Stimulated activated memory B cell treated with anti-CD40 and anti-IgM and Interleukin-4, amounts not matched to agents 10 μg/mL and 1 μg/mL and 100 μg/mL, for 72 hours (primary cell): Measurements from ENCODE around the gene ZNF763.
"Not testable (repeated sequence)": the region's sequence is repeated elsewhere in the genome, so short reads cannot be mapped to it uniquely, and the experiment has no call there.

Experiments
- ATAC-seq: fragments of 150-1000 bp; cut with Tn5 transposase; 2 replicates; pipeline ENCODE4 v1.10.0; 2021
- H3K27ac Mint-ChIP-seq: one replicate; pipeline ENCODE4 v1.8.0; 2022; ENCODE audit warnings: mild to moderate bottlenecking, mixed read lengths
- H3K27me3 Mint-ChIP-seq: one replicate; pipeline ENCODE4 v1.8.0; 2022; ENCODE audit warnings: mixed read lengths
- H3K36me3 Mint-ChIP-seq: one replicate; pipeline ENCODE4 v1.8.0; 2022; ENCODE audit warnings: mixed read lengths
- H3K4me1 Mint-ChIP-seq: one replicate; pipeline ENCODE4 v1.8.0; 2022; ENCODE audit warnings: mixed read lengths
- H3K4me3 Mint-ChIP-seq: one replicate; pipeline ENCODE4 v1.8.0; 2022; ENCODE audit warnings: mild to moderate bottlenecking, moderate library complexity, mixed read lengths
- H3K9me3 Mint-ChIP-seq: one replicate; pipeline ENCODE4 v1.8.0; 2022; ENCODE audit warnings: mixed read lengths

Gene ZNF763

DNA sequence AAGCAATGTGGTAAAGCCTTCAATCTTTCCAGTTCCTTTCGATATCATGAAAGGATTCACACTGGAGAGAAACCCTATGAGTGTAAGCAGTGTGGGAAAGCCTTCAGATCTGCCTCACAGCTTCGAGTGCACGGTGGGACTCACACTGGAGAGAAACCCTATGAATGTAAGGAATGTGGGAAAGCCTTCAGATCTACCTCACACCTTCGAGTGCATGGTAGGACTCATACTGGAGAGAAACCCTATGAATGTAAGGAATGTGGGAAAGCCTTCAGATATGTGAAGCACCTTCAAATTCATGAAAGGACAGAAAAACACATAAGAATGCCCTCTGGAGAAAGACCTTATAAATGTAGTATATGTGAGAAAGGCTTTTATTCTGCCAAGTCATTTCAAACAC lies 15.6 kb upstream of the ZNF763 start:
- H3K4me1 Mint-ChIP-seq = no peaks in the 10 kb centered on the region
- peaks cover 92% of the 10 kb centered on the region for H3K36me3 Mint-ChIP-seq
- H3K9me3 Mint-ChIP-seq = peaks cover 34% of the 10 kb centered on the region
- no peak for ATAC-seq
- H3K4me3 Mint-ChIP-seq = no peak overlapping the region
- H3K27ac Mint-ChIP-seq = no peak overlapping the region
- H3K27me3 Mint-ChIP-seq = no peaks in the 10 kb centered on the region

DNA sequence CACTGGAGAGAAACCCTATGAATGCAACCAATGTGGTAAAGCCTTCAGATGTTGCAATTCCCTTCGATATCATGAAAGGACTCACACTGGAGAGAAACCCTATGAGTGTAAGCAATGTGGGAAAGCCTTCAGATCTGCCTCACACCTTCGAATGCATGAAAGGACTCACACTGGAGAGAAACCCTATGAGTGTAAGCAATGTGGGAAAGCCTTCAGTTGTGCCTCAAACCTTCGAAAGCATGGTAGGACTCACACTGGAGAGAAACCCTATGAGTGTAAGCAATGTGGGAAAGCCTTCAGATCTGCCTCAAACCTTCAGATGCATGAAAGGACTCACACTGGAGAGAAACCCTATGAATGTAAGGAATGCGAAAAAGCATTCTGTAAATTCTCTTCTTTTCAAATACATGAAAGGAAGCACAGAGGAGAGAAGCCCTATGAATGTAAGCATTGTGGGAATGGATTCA lies 15.2 kb upstream of the ZNF763 start:
- H3K9me3 Mint-ChIP-seq = peaks cover 35% of the 10 kb centered on the region
- not testable (repeated sequence) for H3K27me3 Mint-ChIP-seq, ATAC-seq, H3K4me1 Mint-ChIP-seq, H3K27ac Mint-ChIP-seq, H3K4me3 Mint-ChIP-seq
- H3K36me3 Mint-ChIP-seq = peaks cover 88% of the 10 kb centered on the region

DNA sequence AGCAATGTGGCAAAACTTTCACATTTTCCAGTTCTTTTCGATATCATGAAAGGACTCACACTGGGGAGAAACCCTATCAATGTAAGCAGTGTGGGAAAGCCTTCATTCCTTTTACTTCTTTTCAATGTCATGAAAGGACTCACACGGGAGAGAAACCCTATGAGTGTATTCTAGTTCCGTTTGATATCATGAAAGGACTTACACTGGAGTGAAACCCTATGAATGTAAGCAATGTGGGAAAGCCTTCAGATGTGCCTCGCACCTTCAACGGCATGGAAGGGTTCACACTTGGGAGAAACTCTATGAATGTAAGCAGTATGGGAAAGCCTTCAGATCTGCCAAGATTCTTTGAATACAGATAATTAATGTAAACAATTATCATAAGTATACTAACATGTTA lies 14.5 kb upstream of the ZNF763 start:
- H3K4me3 Mint-ChIP-seq = no peak overlapping the region
- H3K9me3 Mint-ChIP-seq = peaks cover 34% of the 10 kb centered on the region
- no peaks in the 10 kb centered on the region for H3K27me3 Mint-ChIP-seq
- no peaks in the 10 kb centered on the region for H3K4me1 Mint-ChIP-seq
- peaks cover 84% of the 10 kb centered on the region for H3K36me3 Mint-ChIP-seq
- H3K27ac Mint-ChIP-seq = no peak overlapping the region
- no peak for ATAC-seq

DNA sequence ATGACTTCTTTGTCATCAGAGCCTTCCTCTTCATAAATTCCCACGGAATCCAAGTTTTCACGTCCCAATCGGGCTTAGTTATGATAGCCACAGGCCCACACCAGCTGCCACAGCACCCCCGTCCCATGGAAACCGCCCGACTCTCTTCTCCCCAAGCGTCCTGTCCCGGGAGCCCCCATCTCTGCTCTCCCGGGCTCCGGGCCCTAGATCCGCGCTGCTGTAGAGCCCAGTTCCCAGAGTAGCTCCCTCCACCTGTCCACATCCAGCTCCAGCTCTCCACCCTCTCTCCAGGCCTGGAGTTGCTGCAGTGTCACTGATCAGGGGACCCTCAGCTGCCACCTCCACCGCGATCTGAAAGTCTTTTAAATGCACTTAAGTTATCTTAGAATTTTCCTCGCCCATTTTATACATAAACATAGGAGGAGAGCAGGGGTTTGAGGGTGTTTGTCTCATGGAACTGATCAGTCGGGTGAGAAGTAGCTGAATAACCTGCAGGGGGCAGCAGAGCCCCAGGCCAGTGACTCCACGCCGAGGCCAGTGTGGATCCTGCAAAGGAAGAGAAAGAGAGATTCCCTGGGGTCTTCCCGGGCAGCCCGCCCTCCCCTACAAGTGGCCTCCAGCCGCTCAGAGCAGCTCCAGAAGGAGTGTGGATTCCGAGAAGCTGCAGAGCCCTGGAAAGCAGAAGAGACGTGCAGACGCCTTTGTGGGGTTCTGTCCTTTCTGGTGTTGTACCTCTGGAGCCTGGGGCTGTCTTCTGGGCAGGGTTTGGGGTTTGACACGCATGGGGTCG lies 1.1 kb upstream of the ZNF763 start:
- Mint-ChIP-seq H3K27me3 (no peaks in the 10 kb centered on the region), H3K36me3 (no peaks in the 10 kb centered on the region), H3K27ac (peak overlapping the region; percentile 88), H3K4me3 (peak overlapping the region; percentile 94), H3K4me1 (peaks cover 33% of the 10 kb centered on the region), H3K9me3 (no peaks in the 10 kb centered on the region)
- peak; percentile 69 for ATAC-seq

DNA sequence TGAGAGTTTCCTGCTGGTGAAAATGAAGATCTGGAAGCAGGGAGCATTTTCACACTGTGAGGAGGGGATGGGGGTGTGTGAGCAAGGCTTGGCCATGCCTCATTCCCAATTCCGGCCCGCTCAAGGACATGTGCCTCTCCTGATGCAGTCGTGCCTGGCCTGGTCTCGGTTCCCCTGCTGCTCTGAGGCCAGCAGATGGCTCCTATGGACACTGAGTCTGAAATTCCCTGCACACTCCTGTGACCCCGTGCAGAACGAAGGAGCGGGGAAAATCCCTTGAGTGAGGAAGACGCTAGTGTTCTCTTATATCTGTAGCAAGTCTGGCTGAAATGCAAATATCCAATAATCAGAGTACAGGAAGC lies 363 bp upstream of the ZNF763 start:
- H3K27ac Mint-ChIP-seq = peak overlapping the region; percentile 88
- H3K4me3 Mint-ChIP-seq = peak overlapping the region; percentile 94
- no peaks in the 10 kb centered on the region for H3K27me3 Mint-ChIP-seq
- peaks cover 33% of the 10 kb centered on the region for H3K4me1 Mint-ChIP-seq
- no peak for ATAC-seq
- no peaks in the 10 kb centered on the region for H3K9me3 Mint-ChIP-seq
- peaks cover under 1% of the 10 kb centered on the region for H3K36me3 Mint-ChIP-seq

DNA sequence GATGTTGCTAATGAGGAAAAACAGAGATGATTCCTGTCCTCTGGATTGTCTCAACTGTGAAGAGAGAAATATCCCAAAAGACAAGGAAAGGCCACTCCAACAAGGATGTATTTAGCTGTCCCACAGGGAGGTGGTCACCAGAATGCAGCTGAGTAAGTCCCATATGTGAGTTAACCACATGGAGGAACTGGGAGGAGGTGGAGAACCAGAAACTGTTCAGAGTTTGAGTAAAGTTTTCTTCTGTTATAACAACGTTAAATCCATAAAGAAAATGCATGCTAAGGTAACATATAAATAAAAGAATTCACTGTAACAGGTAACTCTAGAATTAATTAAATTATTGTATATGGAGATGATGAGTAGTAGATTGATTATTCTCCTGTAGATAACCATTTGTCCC lies 5.3 kb downstream of the ZNF763 start:
- no peak for ATAC-seq
- H3K27ac Mint-ChIP-seq = no peak overlapping the region
- H3K27me3 Mint-ChIP-seq = no peaks in the 10 kb centered on the region
- no peak overlapping the region for H3K4me3 Mint-ChIP-seq
- H3K9me3 Mint-ChIP-seq = peaks cover 10% of the 10 kb centered on the region
- peaks cover 34% of the 10 kb centered on the region for H3K4me1 Mint-ChIP-seq
- H3K36me3 Mint-ChIP-seq = peaks cover 27% of the 10 kb centered on the region

DNA sequence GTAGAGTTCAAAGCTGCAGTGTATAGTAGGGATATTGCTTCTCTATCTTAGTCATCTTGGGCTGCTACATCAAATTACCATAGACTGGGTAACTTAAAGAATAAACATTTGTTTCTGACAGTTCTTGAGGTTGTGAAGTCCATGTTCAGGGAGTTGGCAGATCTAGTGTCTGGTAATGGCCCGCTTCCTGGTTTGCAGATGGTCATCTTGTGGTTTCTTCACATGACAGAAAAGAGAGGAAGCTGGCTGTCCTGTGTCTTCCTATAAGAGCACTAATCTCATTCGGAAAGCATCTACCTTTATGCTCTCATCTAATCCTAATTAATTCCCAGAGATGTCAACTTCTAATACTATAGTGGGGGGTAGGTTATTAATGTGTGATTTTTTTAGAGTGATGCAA lies 6.2 kb downstream of the ZNF763 start:
- H3K4me1 Mint-ChIP-seq = peaks cover 26% of the 10 kb centered on the region
- H3K27me3 Mint-ChIP-seq = no peaks in the 10 kb centered on the region
- H3K27ac Mint-ChIP-seq = no peak overlapping the region
- peaks cover 36% of the 10 kb centered on the region for H3K36me3 Mint-ChIP-seq
- H3K4me3 Mint-ChIP-seq = no peak overlapping the region
- ATAC-seq = no peak
- peaks cover 10% of the 10 kb centered on the region for H3K9me3 Mint-ChIP-seq

DNA sequence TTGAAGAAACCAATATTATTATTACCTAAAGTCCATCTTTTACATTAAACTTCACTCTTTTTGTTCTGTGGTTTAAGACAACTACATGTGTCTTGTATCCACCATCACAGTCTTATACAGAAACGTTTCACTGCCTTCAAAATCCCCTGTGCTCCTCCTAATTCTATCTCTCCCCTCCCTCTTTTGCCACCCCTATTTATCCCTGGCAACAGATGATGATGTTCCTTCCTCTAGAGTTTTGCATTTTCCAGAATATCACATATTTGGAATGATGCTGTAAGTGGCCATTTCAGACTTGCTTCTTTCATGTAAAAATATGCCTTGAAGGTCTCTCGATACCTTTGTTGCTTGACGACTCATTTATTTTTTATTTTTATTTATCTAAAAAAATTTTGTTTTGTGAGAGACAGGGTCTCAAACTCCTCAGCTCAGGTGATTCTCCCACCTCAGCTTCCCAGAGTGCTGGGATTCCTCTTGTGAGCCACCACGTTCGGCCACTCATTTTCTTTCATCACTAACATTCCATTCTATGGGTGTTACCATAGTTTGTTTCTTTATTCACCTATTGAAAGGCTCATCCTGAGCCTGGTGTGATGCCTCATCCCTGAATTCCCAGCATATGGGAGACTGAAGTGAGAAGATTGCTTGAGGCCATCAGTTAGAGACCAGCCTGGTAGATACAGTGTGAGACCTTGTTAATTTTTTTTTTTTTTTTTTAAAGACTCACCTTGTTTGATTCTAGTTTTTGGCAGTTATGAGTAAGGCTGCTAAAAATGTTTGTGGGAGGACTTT lies 8.4 kb downstream of the ZNF763 start:
- Mint-ChIP-seq H3K9me3 (peaks cover 13% of the 10 kb centered on the region), H3K27me3 (no peaks in the 10 kb centered on the region), H3K4me1 (peaks cover 17% of the 10 kb centered on the region), H3K36me3 (peaks cover 54% of the 10 kb centered on the region), H3K27ac (no peak overlapping the region), H3K4me3 (no peak overlapping the region)
- no peak for ATAC-seq

DNA sequence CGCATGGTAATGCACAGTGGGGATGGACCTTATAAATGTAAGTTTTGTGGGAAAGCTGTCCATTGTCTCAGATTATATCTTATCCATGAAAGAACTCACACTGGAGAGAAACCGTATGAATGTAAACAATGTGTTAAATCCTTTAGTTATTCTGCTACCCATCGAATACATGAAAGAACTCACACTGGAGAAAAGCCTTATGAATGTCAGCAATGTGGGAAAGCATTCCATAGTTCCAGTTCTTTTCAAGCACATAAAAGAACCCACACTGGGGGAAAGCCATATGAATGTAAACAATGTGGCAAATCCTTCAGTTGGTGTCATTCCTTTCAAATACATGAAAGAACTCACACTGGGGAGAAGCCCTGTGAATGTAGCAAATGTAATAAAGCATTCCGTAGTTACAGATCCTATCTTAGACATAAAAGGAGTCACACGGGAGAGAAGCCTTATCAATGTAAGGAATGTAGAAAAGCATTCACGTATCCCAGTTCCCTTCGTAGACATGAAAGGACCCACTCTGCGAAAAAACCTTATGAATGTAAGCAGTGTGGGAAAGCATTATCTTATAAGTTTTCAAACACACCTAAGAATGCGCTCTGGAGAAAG lies 13.8 kb downstream of the ZNF763 start:
- Mint-ChIP-seq H3K27me3 (no peaks in the 10 kb centered on the region), H3K27ac (no peak overlapping the region), H3K4me3 (no peak overlapping the region), H3K9me3 (peaks cover 23% of the 10 kb centered on the region), H3K4me1 (no peaks in the 10 kb centered on the region), H3K36me3 (peaks cover 61% of the 10 kb centered on the region)
- ATAC-seq = no peak

DNA sequence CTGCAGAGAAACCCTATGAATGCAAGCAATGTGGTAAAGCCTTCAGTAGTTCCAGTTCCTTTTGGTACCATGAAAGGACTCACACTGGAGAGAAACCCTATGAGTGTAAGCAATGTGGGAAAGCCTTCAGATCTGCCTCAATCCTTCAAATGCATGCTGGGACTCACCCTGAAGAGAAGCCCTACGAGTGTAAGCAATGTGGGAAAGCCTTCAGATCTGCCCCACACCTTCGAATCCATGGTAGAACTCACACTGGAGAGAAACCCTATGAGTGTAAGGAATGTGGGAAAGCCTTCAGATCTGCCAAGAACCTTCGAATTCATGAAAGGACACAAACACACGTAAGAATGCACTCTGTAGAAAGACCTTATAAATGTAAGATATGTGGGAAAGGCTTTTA lies 14.7 kb downstream of the ZNF763 start:
- H3K4me3 Mint-ChIP-seq = no peak overlapping the region
- H3K27me3 Mint-ChIP-seq = no peaks in the 10 kb centered on the region
- no peak overlapping the region for H3K27ac Mint-ChIP-seq
- H3K9me3 Mint-ChIP-seq = peaks cover 20% of the 10 kb centered on the region
- no peaks in the 10 kb centered on the region for H3K4me1 Mint-ChIP-seq
- H3K36me3 Mint-ChIP-seq = peaks cover 55% of the 10 kb centered on the region
- no peak for ATAC-seq

DNA sequence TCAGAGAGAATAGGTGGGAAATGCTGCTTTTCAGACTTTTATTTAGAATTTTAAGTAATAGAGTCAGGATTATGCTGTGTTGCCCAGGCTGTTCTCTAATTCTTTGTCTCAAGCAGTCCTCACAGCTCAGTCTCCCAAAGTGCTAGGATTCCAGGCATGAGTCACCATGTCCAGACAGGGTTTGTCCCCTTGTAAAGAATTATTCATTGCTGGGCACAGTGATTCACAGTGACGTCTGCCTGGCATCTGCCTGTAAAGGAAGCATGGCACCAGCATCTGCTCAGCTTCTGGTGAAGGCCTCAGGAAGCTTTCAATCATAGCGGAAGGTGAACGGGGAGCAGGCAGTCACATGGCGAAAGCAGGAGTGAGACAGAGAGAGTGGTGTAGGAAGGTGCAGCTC lies 17.7 kb downstream of the ZNF763 start:
- peaks cover 16% of the 10 kb centered on the region for H3K9me3 Mint-ChIP-seq
- H3K4me1 Mint-ChIP-seq = peaks cover 9% of the 10 kb centered on the region
- no peaks in the 10 kb centered on the region for H3K27me3 Mint-ChIP-seq
- H3K27ac Mint-ChIP-seq = no peak overlapping the region
- H3K36me3 Mint-ChIP-seq = peaks cover 28% of the 10 kb centered on the region
- no peak overlapping the region for H3K4me3 Mint-ChIP-seq
- ATAC-seq = no peak

DNA sequence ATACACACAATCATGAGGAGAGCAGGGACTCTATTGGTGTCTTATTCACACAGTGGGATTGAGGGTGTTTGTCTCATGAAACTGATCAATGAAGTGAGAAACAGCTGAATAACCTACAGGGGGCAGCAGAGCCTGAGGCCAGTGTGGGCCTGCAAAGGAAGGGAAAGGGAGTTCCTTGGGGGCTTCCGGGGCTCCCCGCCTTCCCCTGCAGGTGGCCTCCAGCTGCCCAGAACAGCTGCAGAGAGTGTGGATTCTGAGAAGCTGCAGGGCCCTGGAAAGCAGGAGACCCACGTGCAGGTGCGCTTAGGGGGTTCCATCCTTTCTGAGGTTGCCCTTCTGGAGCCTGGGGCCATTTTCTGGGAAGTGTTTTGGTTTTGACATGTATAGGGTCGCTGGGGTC lies 20.1 kb downstream of the ZNF763 start:
- Mint-ChIP-seq H3K4me3 (no peak overlapping the region), H3K27ac (no peak overlapping the region), H3K27me3 (no peaks in the 10 kb centered on the region), H3K36me3 (peaks cover 6% of the 10 kb centered on the region), H3K9me3 (peaks cover 3% of the 10 kb centered on the region), H3K4me1 (peaks cover 21% of the 10 kb centered on the region)
- ATAC-seq = no peak

DNA sequence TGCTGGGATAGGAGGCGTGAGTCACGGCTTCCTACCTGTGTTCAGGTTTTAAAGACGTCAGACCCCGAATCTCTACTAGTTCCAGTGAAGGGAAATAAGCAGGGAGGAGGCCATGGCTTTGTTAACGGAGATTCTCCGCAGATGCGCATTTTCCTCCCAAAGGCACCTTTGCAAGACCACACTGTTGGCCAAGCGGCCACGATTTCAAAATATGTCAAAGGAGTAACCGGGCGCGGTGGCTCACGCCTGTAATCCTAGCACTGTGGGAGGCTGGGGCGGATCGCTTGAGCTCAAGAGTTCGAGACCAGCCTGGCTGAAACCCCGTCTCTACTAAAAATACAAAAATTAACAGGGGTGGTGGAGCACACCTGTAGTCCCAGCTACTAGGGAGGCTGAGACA lies 21.9 kb downstream of the ZNF763 start:
- Mint-ChIP-seq H3K4me1 (peaks cover 28% of the 10 kb centered on the region), H3K27ac (no peak overlapping the region), H3K4me3 (no peak overlapping the region), H3K27me3 (no peaks in the 10 kb centered on the region), H3K36me3 (peaks cover 8% of the 10 kb centered on the region), H3K9me3 (peaks cover 3% of the 10 kb centered on the region)
- ATAC-seq = no peak

DNA sequence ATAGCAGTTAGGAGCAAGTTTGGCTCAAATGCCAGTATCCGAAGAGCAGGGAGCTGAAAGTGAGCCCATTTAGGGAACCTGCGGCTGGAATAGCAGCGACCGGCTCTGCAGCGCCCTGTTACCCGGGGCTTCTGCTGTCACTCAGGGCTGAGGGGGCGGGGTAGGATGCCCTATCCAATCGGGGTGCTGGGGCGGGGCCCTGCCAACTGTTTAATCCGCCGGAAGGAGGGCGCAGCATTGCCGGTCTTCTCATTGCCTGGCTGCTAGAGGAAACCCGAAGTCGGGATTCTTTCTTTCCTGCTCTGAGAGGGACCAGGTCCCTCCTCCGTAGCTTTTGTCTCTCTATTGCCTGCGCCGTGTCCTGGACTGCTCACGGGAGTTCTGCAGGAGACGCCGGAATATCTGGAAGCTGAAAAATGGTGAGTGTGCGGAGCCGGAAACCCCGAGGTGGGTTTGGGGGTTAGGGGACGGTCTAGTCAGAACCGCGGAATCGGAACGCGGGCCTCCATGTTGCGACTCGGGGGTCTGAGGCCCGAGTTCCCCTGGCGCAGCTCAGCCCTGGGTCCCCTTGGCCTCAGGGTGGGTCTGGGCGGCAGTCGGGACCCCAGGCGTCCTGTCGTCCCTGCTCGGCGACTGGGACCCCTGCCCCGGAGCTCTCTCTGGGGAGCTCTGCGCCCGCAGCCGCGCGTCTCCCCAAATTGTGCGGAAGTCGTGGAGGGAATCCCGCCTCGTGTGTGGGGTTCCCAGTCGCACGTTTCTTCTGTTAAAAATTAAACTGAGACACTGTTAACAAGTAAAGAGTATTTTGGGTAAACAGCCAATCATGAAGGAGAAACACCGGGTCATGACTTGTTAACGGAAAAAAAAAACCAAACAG lies 22.8 kb downstream of the ZNF763 start:
- Mint-ChIP-seq H3K36me3 (peaks cover 8% of the 10 kb centered on the region), H3K27ac (peak overlapping the region; percentile 97), H3K9me3 (peaks cover 2% of the 10 kb centered on the region), H3K4me1 (peaks cover 36% of the 10 kb centered on the region), H3K4me3 (peak overlapping the region; percentile 92), H3K27me3 (no peaks in the 10 kb centered on the region)
- peak; percentile 99 for ATAC-seq

DNA sequence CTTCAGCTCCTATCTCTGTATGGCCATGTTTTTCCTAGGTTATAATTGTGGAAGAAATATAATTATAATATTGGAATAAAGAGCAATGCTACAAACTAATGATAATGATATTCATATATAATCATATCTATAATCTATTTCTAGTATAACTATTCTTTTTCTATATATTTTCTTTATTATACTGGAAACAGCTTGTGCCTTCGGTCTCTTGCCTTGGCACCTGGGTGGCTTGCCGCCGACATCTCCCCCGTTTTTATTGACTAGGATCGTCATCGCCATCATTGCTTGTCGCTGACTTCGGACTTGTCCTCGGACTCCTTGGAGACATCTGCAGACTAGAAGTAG lies 24.2 kb downstream of the ZNF763 start:
- no peak for ATAC-seq
- Mint-ChIP-seq H3K27ac (peak overlapping the region; percentile 97), H3K4me1 (peaks cover 48% of the 10 kb centered on the region), H3K36me3 (peaks cover 8% of the 10 kb centered on the region), H3K27me3 (no peaks in the 10 kb centered on the region), H3K9me3 (no peaks in the 10 kb centered on the region), H3K4me3 (no peak overlapping the region)
